Mucosa of stomach (tissue), 1 donor: ENCODE results near the gene KCNMA1.

ENCODE experiments used
- H3K27me3 ChIP-seq: one replicate; pipeline ENCODE4 v1.7.0; 2013; ENCODE audit warnings: mild to moderate bottlenecking, low read length; ENCODE audit not compliant: control insufficient read depth, insufficient read depth
- H3K36me3 ChIP-seq: one replicate; pipeline ENCODE4 v1.7.0; 2013; ENCODE audit warnings: low read length; ENCODE audit not compliant: control insufficient read depth, insufficient read depth
- H3K4me1 ChIP-seq: one replicate; pipeline ENCODE4 v1.7.0; 2013; ENCODE audit warnings: mild to moderate bottlenecking, low read length; ENCODE audit not compliant: control insufficient read depth, insufficient read depth
- H3K4me3 ChIP-seq: one replicate; pipeline ENCODE4 v1.7.0; 2013; ENCODE audit warnings: low read length
- H3K9ac ChIP-seq: one replicate; pipeline ENCODE4 v1.7.0; 2013; ENCODE audit warnings: mild to moderate bottlenecking, low read length, moderate library complexity
- H3K9me3 ChIP-seq: one replicate; pipeline ENCODE4 v1.7.0; 2013; ENCODE audit warnings: mild to moderate bottlenecking, low read length, moderate library complexity; ENCODE audit not compliant: control insufficient read depth
- donor health status: Pancreatic carcinoma.

The KCNMA1 gene

DNA sequence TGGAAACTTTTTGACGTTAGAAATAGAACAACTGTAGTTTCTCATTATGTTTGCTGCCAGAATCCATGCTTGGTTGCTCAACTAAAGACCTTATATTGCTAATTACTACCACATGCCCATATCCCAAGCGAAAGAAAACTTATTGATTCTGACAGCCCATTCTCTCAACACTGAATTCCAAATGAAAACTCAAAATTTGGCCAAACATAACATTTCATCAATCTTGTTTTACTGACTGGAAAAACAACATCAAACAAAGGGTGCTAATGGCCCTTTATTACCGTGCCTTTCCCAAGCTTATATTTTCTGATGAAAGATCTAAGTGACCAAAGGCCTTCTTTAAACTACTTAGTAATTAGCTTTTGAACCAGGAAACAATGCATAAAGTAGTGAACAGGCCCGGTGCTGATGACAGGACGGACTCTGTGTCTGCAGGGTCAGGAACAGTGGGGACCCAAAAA, 531.8 kb downstream of the KCNMA1 start:
- H3K4me3 ChIP-seq = no peak overlapping the region
- no peaks in the 10 kb centered on the region for H3K9me3 ChIP-seq
- no peaks in the 10 kb centered on the region for H3K4me1 ChIP-seq
- no peaks in the 10 kb centered on the region for H3K27me3 ChIP-seq
- H3K9ac ChIP-seq = no peak overlapping the region
- no peaks in the 10 kb centered on the region for H3K36me3 ChIP-seq

DNA sequence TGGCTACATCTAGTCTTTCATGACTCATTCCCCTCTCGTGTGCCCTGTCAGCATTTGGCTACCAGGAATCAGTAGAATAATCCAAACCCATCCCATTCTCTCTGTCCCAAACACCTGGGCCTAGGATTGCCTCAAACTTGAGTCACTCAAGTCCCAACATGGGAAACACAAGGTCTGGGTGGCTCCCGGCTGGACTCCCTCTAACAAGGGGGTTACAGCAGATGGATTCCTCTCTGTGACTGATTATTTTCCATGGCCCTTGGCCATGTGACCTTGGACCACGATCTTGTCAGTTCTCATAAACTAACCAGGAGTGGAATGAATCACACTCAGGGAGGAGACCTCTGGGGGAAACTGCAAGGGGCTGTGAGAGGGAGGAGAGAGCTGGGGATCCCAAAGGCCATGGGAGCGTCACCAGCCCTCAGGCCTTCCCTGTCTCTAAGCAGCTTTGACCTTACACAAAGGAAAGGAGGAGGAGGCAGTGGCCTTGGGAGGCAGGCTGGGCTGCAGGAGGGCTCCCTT, 533.1 kb downstream of the KCNMA1 start:
- H3K4me3 ChIP-seq = no peak overlapping the region
- H3K4me1 ChIP-seq = no peaks in the 10 kb centered on the region
- H3K27me3 ChIP-seq = no peaks in the 10 kb centered on the region
- H3K36me3 ChIP-seq = no peaks in the 10 kb centered on the region
- no peaks in the 10 kb centered on the region for H3K9me3 ChIP-seq
- no peak overlapping the region for H3K9ac ChIP-seq

DNA sequence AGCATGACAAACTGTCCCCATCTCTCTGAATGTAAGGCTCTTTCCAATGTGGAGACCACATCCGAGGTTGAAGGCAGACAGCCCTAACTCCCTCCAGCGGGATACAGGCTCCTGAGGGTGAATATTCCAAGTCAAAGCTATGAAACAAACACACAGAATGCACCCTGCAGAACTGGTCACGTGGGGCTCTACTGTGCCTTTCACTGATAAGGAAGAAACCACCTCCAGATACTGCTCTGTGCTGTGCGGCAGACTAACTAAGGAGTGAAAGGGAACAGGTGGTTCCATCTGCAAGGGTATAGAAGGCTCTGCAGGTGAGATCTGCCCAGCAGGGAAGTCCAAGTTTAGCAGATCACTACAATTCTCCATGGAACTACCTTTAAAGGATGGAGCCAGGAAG, 534.4 kb downstream of the KCNMA1 start:
- Histone ChIP-seq H3K36me3 (no peaks in the 10 kb centered on the region), H3K4me3 (no peak overlapping the region), H3K4me1 (no peaks in the 10 kb centered on the region)

DNA sequence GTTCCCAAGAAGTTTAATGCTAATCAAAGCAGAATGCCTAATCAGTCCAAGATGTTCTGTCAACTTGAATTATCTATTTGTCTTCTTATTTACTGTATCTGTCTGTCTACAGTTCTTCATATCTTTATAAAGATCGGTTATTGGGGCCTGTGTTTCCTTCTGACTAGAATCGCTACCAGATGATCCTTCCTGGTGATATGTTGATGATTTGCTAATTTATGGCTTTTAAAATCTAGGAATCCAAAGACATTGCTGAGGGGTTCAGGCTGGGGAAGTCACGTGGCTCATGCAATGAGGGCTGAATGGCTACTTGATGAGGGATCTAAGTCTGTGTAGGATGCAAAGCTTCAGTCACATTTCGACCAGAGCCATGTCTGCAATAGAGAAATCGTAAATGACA, 536.3 kb downstream of the KCNMA1 start:
- Histone ChIP-seq H3K4me1 (no peaks in the 10 kb centered on the region), H3K36me3 (no peaks in the 10 kb centered on the region), H3K9me3 (no peaks in the 10 kb centered on the region), H3K4me3 (no peak overlapping the region), H3K9ac (no peak overlapping the region), H3K27me3 (no peaks in the 10 kb centered on the region)

More for the DNA sequence above, 534.4 kb downstream of the KCNMA1 start:
- Histone ChIP-seq H3K27me3 (no peaks in the 10 kb centered on the region), H3K9ac (no peak overlapping the region), H3K9me3 (no peaks in the 10 kb centered on the region)

DNA sequence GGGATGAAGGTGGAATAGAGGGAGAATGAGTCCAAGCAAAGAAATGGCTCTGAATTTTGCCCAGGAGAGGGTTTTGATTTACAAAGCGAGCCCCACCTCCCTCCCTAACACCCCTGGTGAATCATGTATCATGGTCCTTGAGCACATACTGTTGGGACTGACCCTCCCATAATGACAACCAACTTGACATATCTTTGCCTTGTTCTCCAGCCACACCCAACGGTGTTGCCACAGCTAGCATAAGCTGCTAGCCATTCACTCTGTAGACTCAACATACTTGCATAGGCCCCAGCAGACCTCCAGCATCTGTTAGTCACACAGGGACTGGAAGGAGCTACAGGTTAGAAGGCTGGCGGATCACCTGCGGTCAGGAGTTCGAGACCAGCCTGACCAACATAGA, 538.5 kb downstream of the KCNMA1 start:
- H3K4me3 ChIP-seq = no peak overlapping the region

DNA sequence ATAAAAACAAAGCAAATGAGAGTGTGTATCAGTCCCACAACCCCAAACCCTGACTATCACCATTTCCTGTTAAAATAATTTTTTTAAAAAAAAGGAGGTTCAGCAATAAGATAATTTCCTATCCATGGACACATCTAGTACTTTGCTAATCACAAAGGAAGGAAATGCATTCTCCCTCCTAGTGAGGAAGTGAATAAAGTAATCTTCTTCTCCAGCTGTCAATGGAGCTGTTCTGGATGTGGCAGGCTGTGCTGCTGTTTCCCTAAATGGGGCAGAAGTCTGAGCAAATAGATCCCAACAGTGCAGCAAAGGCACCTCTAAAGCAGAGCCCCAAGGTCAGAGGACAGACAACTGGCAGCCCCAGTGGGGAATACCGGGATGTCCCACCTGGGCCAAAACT, 540.0 kb downstream of the KCNMA1 start:
- Histone ChIP-seq H3K36me3 (no peaks in the 10 kb centered on the region), H3K4me1 (no peaks in the 10 kb centered on the region), H3K9ac (no peak overlapping the region), H3K4me3 (no peak overlapping the region), H3K9me3 (no peaks in the 10 kb centered on the region), H3K27me3 (no peaks in the 10 kb centered on the region)

More for the DNA sequence above, 538.5 kb downstream of the KCNMA1 start:
- no peaks in the 10 kb centered on the region for H3K27me3 ChIP-seq
- H3K36me3 ChIP-seq = no peaks in the 10 kb centered on the region
- no peaks in the 10 kb centered on the region for H3K9me3 ChIP-seq
- no peaks in the 10 kb centered on the region for H3K4me1 ChIP-seq
- H3K9ac ChIP-seq = no peak overlapping the region

DNA sequence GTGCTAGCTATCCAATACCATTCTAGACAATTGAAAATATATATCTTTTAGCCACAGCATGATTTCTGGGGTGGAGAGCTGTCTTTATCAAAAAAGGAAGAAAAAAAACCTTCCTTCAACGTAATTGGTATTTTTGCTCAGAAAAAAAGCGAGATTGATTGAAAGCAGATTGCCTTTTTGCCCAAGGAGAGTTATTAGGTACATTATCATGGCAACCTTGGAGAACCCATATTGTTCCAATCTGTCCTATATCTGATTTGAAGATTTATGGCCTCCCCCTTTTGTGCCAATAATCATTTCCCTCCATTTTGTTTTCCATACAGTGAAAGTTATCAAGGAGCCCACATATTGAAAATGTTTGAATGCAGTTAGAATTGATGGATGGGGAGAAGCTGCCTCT, 544.5 kb downstream of the KCNMA1 start:
- Histone ChIP-seq H3K9me3 (no peaks in the 10 kb centered on the region), H3K4me3 (no peak overlapping the region), H3K4me1 (no peaks in the 10 kb centered on the region), H3K27me3 (no peaks in the 10 kb centered on the region), H3K36me3 (no peaks in the 10 kb centered on the region), H3K9ac (no peak overlapping the region)

DNA sequence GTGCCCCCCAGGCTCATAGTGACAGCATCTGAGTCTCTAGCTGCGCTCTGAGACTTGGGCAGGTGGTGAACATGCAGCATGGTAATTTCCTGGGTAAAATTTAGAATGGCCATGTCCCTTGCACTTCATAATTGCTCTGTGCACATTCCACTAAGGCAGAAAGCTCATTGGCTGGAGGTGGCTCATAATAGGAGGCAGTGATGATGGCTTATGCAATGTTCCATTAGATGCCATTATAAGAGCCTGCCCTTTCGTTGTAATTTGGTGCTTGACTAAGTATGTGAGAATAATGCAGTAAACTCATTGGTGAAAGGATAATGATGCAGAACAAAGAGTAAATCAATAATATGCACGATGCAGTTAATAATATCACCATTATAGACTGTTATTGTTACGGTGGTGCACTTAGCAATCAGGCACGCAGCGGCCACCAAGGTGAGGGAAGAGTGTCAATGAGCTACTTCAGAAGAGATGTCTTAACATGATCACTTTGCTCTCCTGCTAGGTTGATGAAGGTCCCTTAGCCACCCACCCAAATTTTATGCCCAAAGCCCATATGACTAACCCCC, 545.9 kb downstream of the KCNMA1 start:
- H3K27me3 ChIP-seq = no peaks in the 10 kb centered on the region

DNA sequence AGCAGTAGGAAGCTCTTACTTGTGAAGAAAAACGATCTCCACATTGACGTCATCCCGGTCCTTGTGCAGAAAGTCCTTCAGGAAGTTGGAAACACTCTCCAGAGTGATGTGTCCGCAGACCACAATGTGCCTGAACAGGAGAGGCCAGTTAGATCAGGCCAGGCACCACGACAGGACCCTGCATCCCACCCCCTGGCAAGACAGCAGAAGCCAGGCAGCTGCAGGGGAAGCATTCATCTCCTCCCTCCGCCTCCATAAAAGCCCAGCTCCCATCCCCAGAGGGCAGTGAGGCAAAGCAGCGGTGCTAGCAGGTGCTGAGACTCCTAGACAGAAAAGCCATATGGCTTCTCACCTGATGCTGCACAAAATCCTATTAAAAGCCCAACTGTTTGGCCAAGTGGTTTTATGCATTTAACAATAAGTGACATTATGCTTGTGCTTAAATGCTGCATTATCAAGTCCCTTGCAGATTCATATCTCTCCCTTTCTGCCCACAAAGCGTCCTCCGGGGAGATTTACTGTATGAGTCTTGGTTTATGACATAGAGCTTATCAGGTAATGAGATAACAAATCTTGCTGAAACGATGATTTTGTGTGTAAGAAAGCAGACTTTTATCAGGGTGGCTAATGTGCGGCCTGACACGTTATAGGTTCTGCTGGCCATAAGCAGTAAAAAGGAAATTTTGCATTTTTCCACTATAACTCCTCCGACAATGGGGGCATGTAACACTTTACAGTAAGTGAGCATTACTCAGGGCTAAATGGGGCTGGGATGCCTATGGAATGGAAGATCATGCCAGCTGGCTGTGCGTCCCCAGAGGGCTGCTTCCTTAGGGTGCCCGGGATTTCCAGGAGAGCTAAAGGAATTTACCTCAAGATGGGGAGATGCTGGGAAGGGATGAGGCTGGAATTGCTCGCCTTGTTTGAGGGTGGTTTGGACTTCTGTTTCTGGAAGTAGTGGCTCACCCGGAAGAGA, 546.9 kb downstream of the KCNMA1 start:
- H3K9me3 ChIP-seq = no peaks in the 10 kb centered on the region
- no peak overlapping the region for H3K9ac ChIP-seq
- no peaks in the 10 kb centered on the region for H3K36me3 ChIP-seq
- no peaks in the 10 kb centered on the region for H3K4me1 ChIP-seq
- no peaks in the 10 kb centered on the region for H3K27me3 ChIP-seq
- no peak overlapping the region for H3K4me3 ChIP-seq

More for the DNA sequence above, 545.9 kb downstream of the KCNMA1 start:
- no peak overlapping the region for H3K4me3 ChIP-seq
- no peaks in the 10 kb centered on the region for H3K4me1 ChIP-seq
- H3K36me3 ChIP-seq = no peaks in the 10 kb centered on the region
- no peaks in the 10 kb centered on the region for H3K9me3 ChIP-seq
- H3K9ac ChIP-seq = no peak overlapping the region

DNA sequence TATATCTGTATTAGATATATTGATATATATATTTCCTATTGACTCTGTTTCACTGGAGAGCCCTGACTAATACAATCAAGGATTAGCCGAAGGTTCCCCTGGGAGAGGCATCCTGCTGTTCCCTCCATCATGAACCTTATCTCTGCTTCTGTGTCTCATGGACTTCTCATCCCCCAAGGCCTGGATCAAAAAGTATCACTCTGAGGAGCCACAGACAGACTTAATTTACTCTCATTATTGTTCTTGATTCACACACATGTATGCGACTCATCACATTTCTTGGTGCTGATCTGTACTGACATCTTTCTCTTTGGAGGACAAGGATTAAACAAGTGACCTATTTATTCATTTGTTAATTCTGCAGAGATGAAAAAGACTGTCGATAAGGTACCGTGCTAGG, 550.2 kb downstream of the KCNMA1 start:
- Histone ChIP-seq H3K36me3 (no peaks in the 10 kb centered on the region), H3K27me3 (no peaks in the 10 kb centered on the region), H3K9me3 (no peaks in the 10 kb centered on the region), H3K4me3 (no peak overlapping the region), H3K9ac (no peak overlapping the region), H3K4me1 (no peaks in the 10 kb centered on the region)

DNA sequence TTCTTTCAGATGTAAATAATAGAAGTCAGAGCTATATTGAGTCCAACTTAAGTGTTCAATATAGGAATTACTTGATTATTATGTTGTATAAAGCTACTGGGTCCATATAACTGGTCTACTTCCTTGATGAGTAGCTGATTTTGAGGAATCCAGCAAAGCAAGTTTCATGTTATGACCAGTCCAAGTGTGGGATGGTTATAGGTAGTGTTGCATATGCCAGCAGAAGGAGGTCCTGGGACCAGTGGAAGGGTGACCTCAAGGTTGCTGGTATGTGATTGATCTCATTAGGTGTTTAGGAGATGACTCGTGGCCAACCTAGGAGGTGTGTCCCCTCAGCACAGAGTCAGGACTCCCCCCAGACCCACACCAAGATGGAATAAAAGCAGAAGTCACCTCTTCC, 551.5 kb downstream of the KCNMA1 start:
- Histone ChIP-seq H3K27me3 (no peaks in the 10 kb centered on the region), H3K36me3 (no peaks in the 10 kb centered on the region), H3K9me3 (no peaks in the 10 kb centered on the region), H3K4me1 (no peaks in the 10 kb centered on the region), H3K4me3 (no peak overlapping the region), H3K9ac (no peak overlapping the region)

DNA sequence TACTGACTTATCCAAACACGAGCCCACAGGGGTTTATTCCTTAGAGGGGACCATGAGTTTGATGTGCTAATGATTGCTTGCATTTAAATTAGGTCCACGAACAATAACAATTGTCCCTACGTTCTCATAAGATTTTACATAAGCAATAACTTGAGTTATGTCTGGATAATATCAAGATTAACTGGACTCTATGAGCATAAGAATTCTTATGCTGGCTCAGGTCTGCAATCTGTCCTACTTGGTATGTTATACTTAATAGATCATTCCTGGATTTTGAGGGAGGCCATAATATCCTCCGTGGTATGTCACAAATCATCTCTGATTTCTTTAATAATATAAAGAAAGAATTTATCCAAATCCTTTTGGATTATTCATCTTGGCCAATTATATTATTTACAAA, 552.3 kb downstream of the KCNMA1 start:
- Histone ChIP-seq H3K9ac (no peak overlapping the region), H3K4me3 (no peak overlapping the region), H3K27me3 (no peaks in the 10 kb centered on the region), H3K36me3 (no peaks in the 10 kb centered on the region), H3K9me3 (no peaks in the 10 kb centered on the region), H3K4me1 (peaks cover 7% of the 10 kb centered on the region)
